ENCODE results near the gene PIM3.
A peak's percentile ranks its signal among the peaks of the same experiment; 100 is the strongest.
"Not testable (repeated sequence)": the region's sequence is repeated elsewhere in the genome, so short reads cannot be mapped to it uniquely, and the experiment has no call there.

Gene PIM3

GRCh38 chr22:49968831-49969661 lies 8.5 kb downstream of the PIM3 start:
- DNase-seq = no peak

- DNase-seq = no peak
These were observed 9.4 kb downstream of the PIM3 start for GRCh38 chr22:49969751-49970527.

GRCh38 chr22:49970528-49971231 lies 10.1 kb downstream of the PIM3 start:
- peak; percentile 54 for DNase-seq

- DNase-seq = no peak
These were observed 10.9 kb downstream of the PIM3 start for GRCh38 chr22:49971232-49972162.

- DNase-seq = no peak
These were observed 11.8 kb downstream of the PIM3 start for GRCh38 chr22:49972163-49973017.

- no peak for DNase-seq
These were observed 12.7 kb downstream of the PIM3 start for GRCh38 chr22:49973018-49973961.

GRCh38 chr22:49975543-49976389 lies 15.2 kb downstream of the PIM3 start:
- no peak for DNase-seq

- no peak for DNase-seq
These were observed 16.0 kb downstream of the PIM3 start for GRCh38 chr22:49976439-49977175.

- no peak for DNase-seq
These were observed 17.0 kb downstream of the PIM3 start for GRCh38 chr22:49977578-49977977.

- DNase-seq = peak; percentile 28
These were observed 19.2 kb downstream of the PIM3 start for GRCh38 chr22:49979587-49980264.

- DNase-seq = not testable (repeated sequence)
These were observed 21.2 kb downstream of the PIM3 start for GRCh38 chr22:49981799-49982198.

GRCh38 chr22:49983148-49984042 lies 22.8 kb downstream of the PIM3 start:
- DNase-seq = no peak

- no peak for DNase-seq
These were observed 25.8 kb downstream of the PIM3 start for GRCh38 chr22:49986325-49986724.

- DNase-seq = not testable (repeated sequence)
These were observed 29.3 kb downstream of the PIM3 start for GRCh38 chr22:49989826-49990225.

- DNase-seq = no peak
These were observed 30.6 kb downstream of the PIM3 start for GRCh38 chr22:49991167-49991566.

GRCh38 chr22:49991907-49992533 lies 31.4 kb downstream of the PIM3 start:
- DNase-seq = no peak

All from SHP77 treated with DMSO at 0.1 percent for 48 hours (cell line).